GM18909 (cell line): Measurements from ENCODE around the gene SOBP.

Experiments
- ATAC-seq: cut with Tn5 transposase; IDR thresholded peaks from one replicate; pipeline ENCODE4 v1.9.1; 2021; ENCODE audit warnings: mild to moderate bottlenecking; ENCODE audit not compliant: unreplicated experiment, poor library complexity

Gene SOBP

DNA sequence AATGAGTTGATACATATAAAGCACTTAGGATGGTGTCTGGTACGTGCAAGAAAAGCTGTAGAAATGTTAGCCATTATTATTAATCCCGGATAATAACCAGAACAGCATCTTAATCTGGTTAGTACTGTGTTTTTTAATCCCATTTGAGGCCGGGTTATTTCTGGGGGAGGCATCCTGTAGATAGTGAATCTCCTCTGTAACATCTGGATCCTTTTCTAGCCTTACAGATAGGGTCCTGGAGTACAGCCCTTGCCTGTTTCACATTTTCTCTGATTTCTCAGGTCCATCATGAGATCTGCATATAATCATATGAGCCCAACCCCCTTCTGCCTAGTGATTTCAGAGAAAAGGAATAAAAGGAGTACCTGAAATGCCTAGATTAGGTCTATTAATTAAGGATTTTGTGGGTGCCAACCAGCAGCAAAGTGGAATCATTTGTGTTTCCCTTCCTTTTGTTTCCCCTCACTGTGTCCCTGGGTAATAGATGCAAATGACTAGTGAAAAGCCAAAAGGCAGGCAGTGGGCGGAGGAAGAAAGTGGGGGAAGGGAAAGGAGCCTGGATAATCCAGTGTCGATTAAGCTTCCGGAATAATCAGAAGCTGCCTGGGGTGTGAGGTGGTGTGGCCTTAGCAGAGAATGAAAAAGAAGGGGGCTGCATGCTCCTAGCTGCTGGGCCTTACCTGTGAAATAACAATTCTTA, 88.9 kb downstream of the SOBP start:
- ATAC-seq = no peak

GRCh38 chr6:107579456-107580056, 89.6 kb downstream of the SOBP start:
- ATAC-seq = no peak

- no peak for ATAC-seq
Measured at GRCh38 chr6:107582086-107582485, 92.2 kb downstream of the SOBP start.

- ATAC-seq = no peak
Measured at GRCh38 chr6:107584726-107585125, 94.8 kb downstream of the SOBP start.

DNA sequence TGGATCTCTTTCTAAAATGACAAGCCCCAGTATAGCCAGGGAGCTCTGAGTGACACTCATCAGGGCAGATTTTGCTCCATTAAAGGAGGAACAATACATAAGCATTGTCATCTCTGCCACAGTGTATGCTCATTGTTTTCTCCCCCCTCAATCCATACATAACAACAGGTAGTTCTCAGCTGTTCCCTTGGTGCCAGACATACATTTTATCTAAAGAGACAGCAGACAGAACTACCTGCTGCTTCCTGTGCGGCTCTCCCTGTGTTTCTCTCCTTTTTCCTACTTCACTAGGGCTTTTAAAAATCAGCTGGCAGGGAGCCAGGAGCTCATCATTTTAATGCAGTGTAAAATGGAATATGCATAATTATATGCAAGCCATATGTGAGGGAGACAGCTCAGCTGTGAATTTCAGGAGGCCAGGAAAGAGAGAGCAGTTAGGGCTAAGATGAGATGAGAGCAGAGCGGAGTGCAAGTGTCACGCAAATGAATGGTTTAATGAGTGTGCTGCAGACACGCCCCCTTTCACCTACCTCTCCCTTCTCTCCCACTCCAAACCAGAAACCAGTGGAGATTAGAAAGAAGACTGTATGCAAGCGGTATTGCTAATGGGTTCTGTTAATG, 96.0 kb downstream of the SOBP start:
- no peak for ATAC-seq

GRCh38 chr6:107587451-107587850, 97.5 kb downstream of the SOBP start:
- ATAC-seq = no peak

DNA sequence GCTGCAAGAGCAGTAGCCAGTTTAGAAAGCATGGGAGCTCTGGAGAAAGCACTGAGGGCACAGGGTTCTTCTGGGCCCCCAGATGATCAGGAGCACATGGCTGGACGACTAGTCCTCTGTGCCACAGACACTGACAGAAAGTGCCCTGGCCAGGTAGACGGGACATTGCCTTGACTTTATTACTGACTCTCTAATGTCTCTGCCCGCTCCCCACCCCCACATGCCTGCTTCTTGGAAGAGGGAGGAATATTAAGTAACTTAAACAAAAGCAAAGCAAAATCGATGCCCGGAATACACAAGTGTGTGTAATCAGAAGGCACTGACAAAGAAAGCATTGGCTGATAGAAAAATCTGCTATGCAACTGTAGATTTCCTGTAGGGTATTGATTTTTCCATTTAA, 99.3 kb downstream of the SOBP start:
- ATAC-seq = no peak

DNA sequence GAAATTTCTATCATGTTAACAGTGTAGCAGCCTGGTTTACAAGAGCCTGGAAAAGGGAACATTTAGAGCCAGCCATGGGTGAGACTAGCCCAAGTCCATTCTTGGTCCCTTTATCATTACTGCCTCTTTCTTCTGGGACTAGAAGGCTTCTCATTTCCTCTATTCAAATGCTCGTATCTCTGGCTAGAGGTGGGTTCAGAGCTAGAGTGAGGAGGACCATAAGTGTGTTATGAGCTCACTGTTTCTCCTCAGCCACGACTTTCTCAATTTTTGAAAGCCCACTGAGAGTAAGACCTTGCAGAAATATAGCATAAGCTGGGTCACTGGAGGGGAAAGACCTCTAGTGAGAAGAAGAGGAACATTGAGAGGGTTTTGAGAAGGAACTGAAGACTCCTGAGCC, 100.0 kb downstream of the SOBP start:
- no peak for ATAC-seq

GRCh38 chr6:107590378-107590777, 100.5 kb downstream of the SOBP start:
- no peak for ATAC-seq

DNA sequence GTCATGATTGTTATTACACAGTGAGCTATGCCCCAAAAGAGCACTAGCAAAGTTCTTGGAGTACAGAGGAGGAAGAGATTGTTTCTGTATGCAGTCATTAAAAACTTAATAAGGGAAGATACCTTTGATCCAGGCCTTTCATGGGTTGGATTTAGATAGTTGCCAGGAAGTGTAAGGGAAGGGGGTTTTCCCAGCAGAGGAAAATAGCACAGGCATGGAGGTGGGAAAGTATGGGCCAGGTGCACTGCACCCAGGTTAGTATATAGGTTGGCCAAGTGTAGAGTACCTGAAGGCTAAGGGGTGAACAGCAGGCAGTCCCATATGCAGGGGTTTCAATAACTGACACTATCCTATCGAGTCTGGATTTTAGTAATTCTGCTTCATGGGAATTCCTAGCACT, 101.4 kb downstream of the SOBP start:
- no peak for ATAC-seq

- no peak for ATAC-seq
Measured at GRCh38 chr6:107592806-107593205, 102.9 kb downstream of the SOBP start.

- ATAC-seq = no peak
Measured at GRCh38 chr6:107594736-107595135, 104.8 kb downstream of the SOBP start.

DNA sequence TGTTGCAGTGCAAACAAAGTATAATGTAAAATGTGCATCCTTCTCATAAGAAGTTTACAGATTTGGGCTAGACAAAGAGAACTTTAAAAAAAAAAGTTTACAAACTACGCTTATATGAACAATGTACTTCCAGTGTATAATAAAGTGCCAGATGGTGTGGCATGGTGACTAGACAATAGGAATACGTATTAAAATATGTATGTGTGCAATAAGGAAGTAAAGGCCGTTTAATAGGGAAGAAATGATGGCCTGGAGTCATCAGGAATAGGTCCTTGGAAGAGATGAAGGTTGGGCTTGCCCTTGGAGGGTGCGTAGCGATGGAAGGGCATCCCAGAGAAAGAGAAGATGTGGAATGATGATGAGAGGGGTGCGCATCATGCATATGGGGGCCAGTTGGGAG, 108.2 kb downstream of the SOBP start:
- no peak for ATAC-seq

DNA sequence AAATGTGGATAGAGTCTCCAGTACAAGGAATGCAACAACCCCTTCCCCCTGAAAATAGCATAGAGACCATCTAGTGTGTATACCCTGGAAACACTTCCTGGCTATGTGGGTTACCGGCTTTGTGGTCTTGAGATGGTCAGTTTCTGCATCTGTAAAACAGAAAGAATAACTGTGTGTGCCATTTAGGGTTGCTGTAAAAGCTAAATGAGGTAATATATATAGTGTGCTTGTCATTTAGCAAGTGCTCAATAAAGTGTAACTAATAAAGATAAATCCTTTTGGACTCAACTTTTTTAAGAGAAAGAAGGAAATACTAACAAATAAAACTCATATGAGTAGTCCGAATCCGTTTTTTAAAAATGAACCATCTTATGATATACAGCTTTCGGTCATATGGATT, 109.1 kb downstream of the SOBP start:
- no peak for ATAC-seq

DNA sequence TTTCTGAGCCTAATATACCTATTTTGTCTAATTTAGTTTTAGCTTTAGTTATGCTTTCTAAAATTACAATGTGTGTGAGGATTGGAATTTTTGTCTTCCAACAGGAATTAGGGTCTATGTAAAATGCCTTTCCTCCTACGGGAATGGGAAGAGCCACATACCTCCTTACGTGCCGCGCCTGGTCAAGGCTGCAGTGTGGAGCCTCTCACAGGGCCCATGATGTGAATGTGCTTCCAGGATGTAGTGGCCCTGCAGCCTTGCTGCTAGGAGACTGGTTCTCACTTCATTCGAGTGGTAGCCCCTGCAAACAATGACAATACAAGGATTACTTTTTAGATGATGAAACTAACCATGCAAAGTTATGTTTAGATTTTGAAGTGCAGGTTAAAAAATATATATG, 110.2 kb downstream of the SOBP start:
- ATAC-seq = no peak

GRCh38 chr6:107600936-107601335, 111.0 kb downstream of the SOBP start:
- ATAC-seq = no peak

GRCh38 chr6:107601406-107601805, 111.5 kb downstream of the SOBP start:
- ATAC-seq = no peak

DNA sequence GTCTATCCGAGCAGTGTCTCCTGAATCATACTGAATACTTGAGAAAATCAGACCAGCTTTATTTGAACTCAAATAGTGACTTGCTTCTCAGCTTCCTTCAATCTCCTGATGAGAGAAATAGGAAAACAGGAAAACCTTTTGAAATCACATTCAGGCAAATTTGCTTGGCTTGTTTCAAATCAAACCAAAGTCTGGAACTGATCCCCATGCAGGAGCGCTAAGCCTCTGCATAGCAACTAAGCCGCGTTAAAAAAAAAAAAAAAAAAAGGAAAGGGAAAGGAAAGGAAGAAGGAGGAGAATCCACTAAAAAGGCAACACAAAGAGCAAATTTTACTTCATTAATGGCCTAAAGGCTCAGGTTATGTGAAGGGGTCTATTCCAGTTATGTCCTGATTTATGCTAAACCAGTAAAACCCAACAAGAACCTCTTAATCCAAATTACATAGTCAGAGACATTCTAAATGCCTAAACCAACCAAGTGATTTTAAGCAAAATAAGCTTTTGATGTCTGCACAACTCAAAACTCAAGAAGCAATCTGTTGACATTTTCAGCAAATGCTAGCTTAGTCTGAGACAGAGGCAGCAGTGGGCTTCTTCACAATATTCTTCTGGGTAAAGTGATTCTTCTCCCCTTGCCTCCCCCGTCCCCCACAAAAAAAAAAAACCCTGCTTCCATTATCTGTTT, 112.5 kb downstream of the SOBP start:
- ATAC-seq = no peak

GRCh38 chr6:107603006-107603370, 113.1 kb downstream of the SOBP start:
- no peak for ATAC-seq

DNA sequence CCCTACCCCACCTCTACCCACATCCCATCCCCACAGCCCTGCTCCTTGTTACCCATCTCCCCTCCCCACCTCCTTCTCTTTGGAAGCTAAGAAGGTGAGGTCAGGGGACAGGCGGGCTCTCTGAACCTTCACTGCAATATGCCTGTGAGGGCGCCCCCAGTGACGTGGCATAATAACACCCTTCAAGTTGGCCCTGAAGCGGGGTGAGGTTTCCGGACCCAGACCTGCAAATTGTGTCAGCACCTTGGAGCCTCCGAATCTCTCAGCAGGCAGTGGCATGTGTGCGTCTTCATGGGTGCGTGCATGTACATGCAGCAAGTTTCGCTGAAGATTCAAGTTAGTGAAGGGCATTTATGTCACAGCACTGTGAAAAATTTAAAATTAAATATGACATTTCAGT, 114.6 kb downstream of the SOBP start:
- no peak for ATAC-seq

- ATAC-seq = no peak
Measured at GRCh38 chr6:107606407-107606806, 116.5 kb downstream of the SOBP start.
